ENCODE measurements around the gene FAM151A. TPM values are rescaled to one million over a fixed set of nuclear protein-coding genes. Genes with fewer than 3 reads are reported as not detected.

FAM151A gene
- total RNA-seq, 1 donor from 2014 or later: not detected

DNA sequence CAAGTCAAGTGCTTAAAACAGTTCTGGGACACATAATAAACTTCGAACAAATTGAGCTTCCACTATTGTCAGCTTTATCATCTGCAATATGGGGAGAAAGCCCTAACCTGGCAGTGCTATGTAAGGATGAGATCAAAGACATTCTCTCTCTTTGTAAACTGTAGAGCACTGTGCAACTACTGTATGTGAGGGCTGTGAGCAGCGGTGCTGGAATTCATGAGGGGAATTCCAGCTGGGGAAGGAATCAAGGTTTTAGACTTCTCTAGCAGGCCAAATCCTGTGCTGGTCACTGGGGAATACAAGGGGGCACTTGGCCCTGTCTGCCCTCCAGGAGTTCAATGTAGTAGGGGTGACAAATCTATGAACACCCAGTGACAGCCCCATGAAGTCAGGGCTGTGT lies 9.3 kb downstream of the FAM151A start:
- TF ChIP-seq, protein P1, sequence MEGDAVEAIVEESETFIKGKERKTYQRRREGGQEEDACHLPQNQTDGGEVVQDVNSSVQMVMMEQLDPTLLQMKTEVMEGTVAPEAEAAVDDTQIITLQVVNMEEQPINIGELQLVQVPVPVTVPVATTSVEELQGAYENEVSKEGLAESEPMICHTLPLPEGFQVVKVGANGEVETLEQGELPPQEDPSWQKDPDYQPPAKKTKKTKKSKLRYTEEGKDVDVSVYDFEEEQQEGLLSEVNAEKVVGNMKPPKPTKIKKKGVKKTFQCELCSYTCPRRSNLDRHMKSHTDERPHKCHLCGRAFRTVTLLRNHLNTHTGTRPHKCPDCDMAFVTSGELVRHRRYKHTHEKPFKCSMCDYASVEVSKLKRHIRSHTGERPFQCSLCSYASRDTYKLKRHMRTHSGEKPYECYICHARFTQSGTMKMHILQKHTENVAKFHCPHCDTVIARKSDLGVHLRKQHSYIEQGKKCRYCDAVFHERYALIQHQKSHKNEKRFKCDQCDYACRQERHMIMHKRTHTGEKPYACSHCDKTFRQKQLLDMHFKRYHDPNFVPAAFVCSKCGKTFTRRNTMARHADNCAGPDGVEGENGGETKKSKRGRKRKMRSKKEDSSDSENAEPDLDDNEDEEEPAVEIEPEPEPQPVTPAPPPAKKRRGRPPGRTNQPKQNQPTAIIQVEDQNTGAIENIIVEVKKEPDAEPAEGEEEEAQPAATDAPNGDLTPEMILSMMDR (IDR thresholded peaks at IDR 0.05; ENCODE audit: insufficient read depth, low read length, severe bottlenecking): no peak
- DNase-seq (ENCODE audit: low read depth): no peak

GRCh38 chr1:54611621-54612020 lies 11.7 kb downstream of the FAM151A start:
- no peak for DNase-seq (ENCODE audit: low read depth)
- FAIRE-seq: no peak
- no peaks in the 10 kb centered on the region for H3K27me3 ChIP-seq (ENCODE audit: control insufficient read depth, insufficient read depth, low read length)
- no peak overlapping the region for H3K4me3 ChIP-seq (ENCODE audit: low read depth, low read length)
- TF ChIP-seq, protein P1 (IDR thresholded peaks at IDR 0.05; ENCODE audit: insufficient read depth, low read length, severe bottlenecking): no peak
- H3K36me3 ChIP-seq (ENCODE audit: control insufficient read depth, insufficient read depth, low read length): no peaks in the 10 kb centered on the region

More for the DNA sequence above, 9.3 kb downstream of the FAM151A start:
- no peak overlapping the region for H3K4me3 ChIP-seq (ENCODE audit: low read depth, low read length)
- no peaks in the 10 kb centered on the region for H3K27me3 ChIP-seq (ENCODE audit: control insufficient read depth, insufficient read depth, low read length)
- FAIRE-seq: no peak
- H3K36me3 ChIP-seq (ENCODE audit: control insufficient read depth, insufficient read depth, low read length): no peaks in the 10 kb centered on the region

DNA sequence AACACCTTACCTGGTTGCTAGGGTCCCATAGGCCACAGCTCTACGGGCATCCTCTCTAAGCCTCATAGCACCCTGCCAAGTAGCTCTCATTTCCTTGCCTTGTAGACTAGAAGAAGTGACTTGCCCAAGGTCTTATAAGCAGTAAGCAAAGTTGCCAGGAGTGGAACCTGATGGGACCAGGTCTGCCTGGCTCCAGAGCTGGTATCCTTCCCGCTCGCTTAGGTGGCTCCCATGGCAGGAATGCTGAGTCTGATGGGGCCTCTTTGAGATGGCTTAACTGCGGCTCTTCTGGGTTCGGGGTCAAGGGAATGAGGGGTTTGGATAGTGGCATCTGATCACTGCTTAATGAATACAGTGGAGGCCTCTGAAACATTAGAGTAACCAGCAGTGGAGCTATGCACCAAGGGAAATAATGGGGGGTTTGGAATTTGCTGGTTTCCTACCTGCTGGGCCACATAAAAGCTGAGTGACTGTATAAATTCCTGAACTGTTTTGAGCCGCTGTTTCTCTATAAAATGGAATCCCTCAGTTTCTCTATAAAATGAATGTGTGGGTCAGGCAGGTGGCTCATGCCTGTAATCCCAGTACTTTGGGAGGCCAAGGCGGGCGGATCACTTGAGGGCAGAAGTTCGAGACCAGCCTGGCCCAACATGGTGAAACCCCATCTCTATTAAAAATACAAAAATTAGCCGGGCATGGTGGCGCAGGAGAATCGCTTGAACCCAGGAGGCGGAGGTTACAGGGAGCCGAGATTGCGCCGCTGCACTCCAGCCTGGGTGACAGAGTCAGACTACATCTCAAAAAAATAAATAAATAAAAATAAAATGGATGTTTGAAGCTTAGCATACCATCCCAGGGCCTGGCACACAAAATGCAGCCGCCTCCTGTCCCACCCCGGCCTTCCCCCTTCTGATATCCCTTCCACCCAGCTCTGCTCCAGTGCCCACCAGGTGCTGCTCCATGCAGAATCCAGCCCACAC lies 12.4 kb downstream of the FAM151A start:
- H3K27me3 ChIP-seq (ENCODE audit: control insufficient read depth, insufficient read depth, low read length): no peaks in the 10 kb centered on the region
- H3K4me3 ChIP-seq (ENCODE audit: low read depth, low read length): no peak overlapping the region
- FAIRE-seq: no peak
- TF ChIP-seq, protein P1 (IDR thresholded peaks at IDR 0.05; ENCODE audit: insufficient read depth, low read length, severe bottlenecking): no peak
- no peak for DNase-seq (ENCODE audit: low read depth)
- no peaks in the 10 kb centered on the region for H3K36me3 ChIP-seq (ENCODE audit: control insufficient read depth, insufficient read depth, low read length)

DNA sequence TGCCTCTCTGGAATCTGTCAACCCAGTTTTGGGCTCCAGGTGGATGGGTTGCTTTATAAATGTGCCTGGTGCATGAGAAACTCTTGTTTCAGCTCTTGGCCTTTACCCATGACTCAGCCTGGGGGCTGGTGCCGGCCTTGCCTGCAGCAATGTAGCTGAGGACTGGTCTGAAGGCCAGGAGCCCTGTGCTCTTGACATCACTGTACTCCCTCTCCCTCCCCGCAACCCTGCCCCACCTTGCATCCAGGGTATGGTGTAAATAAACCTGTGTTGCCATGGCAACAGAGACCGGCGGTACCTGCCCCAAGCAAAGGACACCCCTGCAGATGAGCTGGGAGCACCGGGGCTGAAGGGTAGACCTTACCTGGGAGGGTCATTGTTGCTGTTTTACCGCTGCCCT lies 13.3 kb downstream of the FAM151A start:
- FAIRE-seq: no peak
- Histone ChIP-seq H3K36me3 (ENCODE audit: control insufficient read depth, insufficient read depth, low read length) (no peaks in the 10 kb centered on the region), H3K27me3 (ENCODE audit: control insufficient read depth, insufficient read depth, low read length) (no peaks in the 10 kb centered on the region), H3K4me3 (ENCODE audit: low read depth, low read length) (no peak overlapping the region)
- DNase-seq (ENCODE audit: low read depth): no peak
- TF ChIP-seq, protein P1 (IDR thresholded peaks at IDR 0.05; ENCODE audit: insufficient read depth, low read length, severe bottlenecking): no peak

- no peak overlapping the region for H3K4me3 ChIP-seq (ENCODE audit: low read depth, low read length)
- DNase-seq (ENCODE audit: low read depth): no peak
- peak; percentile 52 for FAIRE-seq
- H3K36me3 ChIP-seq (ENCODE audit: control insufficient read depth, insufficient read depth, low read length): no peaks in the 10 kb centered on the region
- TF ChIP-seq, protein P1 (IDR thresholded peaks at IDR 0.05; ENCODE audit: insufficient read depth, low read length, severe bottlenecking): no peak
- no peaks in the 10 kb centered on the region for H3K27me3 ChIP-seq (ENCODE audit: control insufficient read depth, insufficient read depth, low read length)
Measured at GRCh38 chr1:54609301-54609921, 13.9 kb downstream of the FAM151A start.

Measured in bronchial epithelial cell (primary cell).